GM18511 (cell line): Measurements from ENCODE around the gene KIF1C.

Experiments
- ATAC-seq: cut with Tn5 transposase; IDR thresholded peaks from one replicate; pipeline ENCODE4 v1.9.1; 2021; ENCODE audit warnings: mild to moderate bottlenecking, moderate library complexity; ENCODE audit not compliant: unreplicated experiment

Gene KIF1C

DNA sequence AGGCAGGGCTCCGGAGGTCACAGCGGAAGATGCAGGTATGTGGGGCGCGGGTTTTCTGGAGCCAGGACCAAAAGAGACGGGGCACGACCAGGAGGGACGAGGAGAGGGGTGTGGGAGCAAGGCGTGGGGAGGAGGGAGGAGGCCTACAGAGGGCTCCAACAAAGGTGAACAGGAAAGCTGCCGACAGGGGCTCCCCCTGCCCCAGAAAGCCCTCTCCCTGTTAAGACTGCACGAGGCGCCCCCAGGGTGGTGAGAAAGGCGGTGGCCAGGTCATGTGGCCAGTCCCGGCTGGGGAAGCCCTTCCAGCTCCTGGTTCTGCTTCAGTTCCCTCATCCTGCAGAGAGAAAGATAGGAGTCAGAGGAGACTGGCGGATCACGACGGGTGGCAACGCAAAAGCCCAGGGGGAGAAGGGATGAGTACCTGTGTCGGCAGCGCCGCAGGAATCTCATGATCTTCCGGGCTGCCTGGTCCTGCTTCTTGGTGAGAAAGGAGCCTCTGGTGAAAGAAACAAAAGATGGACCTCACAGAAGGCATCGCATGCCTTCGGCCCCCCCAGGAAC lies 29.2 kb upstream of the KIF1C start:
- ATAC-seq: no peak

GRCh38 chr17:4969047-4969550 lies 28.7 kb upstream of the KIF1C start:
- ATAC-seq: no peak

GRCh38 chr17:4969551-4970173 lies 28.1 kb upstream of the KIF1C start:
- ATAC-seq: no peak

- no peak for ATAC-seq
Observed at GRCh38 chr17:4970273-4970672, 27.5 kb upstream of the KIF1C start.

DNA sequence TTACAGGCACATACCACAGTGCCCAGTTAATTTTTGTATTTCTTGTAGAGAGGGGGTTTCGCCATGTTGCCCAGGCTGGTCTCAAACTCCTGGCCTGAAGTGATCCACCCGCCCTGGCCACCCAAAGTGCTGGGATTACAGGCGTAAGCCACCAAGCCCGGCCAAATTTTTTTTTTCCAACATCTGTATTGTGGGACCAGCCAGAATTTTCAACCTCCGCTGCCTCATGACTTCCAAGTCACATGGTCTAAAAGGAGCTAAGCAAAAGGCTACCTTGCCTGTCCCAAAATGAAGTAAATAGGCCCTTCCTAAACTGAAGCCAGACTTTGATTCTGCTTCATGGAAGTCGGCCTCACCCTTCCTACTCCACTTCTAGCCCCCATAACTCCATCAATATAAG lies 25.9 kb upstream of the KIF1C start:
- no peak for ATAC-seq

- no peak for ATAC-seq
Observed at GRCh38 chr17:4972322-4972721, 25.4 kb upstream of the KIF1C start.

GRCh38 chr17:4972752-4973151 lies 25.0 kb upstream of the KIF1C start:
- no peak for ATAC-seq

DNA sequence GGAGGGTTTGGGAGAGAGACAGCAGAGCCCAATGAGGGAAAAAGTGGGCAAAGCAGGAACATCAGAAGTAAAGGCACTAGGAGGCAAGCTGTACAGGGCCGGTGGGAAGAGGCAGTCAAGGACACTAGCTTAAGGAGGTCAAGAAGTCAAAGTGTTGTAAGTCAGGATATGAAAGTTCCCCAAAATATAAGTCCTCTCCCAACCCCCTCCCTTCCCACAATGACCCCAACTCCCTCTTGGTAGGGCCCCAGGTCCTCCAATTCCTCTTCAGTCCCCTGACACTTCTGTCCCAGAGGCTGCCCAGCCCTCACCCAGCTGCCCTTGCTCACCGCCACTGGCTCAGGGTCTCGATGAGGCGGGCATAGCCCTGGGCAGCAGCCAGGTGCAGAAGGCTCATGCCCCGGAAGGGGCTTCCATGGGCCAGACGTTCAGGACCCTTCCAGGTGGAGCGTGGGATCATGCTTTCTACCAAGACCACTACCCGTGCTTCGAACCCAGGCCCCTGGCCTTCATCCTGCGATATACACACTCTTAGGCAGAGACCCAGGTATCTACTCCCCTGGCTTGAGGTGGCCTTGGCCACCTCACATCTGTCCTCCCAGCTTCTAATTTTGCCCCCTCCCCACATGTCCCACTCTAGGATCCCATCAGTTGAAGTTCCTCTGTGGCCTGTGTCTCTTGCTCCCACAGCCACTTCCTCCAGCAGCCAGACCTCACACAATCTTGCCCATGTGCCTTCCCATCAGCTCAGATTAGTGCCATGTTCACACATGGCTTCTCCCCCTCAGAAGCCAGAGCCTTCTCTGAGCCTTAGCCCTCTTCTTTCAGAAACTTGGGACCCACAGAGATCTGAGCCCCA lies 24.3 kb upstream of the KIF1C start:
- ATAC-seq: no peak

DNA sequence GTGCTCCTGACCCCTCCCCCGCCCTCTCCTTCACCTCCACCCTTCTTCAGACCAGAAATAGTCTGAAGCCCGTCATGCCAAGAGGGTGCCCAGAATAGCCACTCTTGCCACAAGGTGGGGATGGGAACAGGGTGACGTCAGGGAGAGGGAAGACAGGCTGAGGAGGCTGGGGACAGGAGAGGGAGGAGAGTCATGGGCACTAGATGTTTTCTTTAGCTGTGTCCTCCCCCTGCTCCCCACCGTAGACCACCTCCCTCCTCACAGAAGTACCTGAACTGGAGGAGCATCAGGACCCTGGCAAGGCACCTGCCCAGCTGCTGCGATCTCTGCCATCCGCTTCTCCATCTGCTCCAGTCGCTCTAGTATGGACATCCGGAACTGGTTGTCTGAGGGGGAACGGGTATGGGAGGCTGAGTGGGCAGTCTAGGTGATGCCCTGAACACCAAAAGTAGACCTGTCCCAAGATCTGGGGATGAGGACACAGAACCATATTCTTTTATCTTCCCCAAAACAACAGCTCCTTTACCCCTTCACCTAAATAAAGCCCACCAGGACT lies 23.6 kb upstream of the KIF1C start:
- ATAC-seq: no peak

- no peak for ATAC-seq
Observed at GRCh38 chr17:4978726-4979125, 19.0 kb upstream of the KIF1C start.

- ATAC-seq: no peak
Observed at GRCh38 chr17:4980644-4981216, 17.0 kb upstream of the KIF1C start.

- no peak for ATAC-seq
Observed at GRCh38 chr17:4982305-4982704, 15.4 kb upstream of the KIF1C start.

- ATAC-seq: no peak
Observed at GRCh38 chr17:4986403-4986802, 11.3 kb upstream of the KIF1C start.

DNA sequence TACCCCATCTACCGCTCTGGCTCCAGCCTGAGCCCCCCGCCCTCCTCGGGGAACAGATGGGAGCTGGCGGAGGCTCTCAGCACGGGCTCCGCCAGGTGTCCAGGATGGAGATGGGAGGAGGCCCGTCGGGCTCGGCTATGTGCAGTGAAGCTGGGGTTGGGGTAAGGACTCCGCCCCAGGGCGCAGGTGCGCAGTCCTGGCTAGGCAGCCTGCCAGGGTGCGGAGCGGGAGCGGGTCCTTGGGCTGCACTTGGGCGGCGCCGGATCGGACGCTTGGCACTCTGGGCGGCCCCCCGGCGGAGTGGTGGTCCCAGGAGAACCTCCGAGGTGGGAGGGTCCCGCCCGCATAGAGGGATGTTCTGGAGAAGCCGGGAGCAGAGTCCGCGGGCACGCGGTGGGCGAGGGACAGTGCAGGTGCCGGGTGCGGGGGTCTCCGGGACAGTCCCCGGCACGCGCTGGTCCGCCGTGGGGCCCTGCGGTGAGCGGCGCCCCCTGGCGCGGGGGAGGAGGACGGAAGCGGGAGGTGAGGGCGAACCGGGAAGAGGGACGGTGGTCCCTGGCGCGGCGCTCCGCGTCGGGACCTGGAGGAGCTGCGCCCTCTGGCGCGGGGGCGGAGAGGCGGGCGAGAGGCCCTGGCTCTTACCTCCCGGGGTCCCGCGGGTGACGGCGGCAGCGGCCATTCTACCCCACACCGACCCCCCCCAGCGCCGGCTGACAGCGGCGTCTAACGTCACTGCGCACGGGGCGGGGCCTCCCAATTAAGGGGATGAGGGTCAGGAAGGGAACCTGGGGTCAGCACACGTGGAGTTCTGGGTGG lies 10.6 kb upstream of the KIF1C start, which contains the start of gene CAMTA2:
CAMTA2 (minus strand) TSS at position 725 of the 816 bp plus-strand sequence. CDS start 1,453 bp downstream, outside the sequence.
- ATAC-seq: peak; percentile 79

- peak; percentile 10 for ATAC-seq
Observed at GRCh38 chr17:4987767-4988567, 9.8 kb upstream of the KIF1C start.

- ATAC-seq: no peak
Observed at GRCh38 chr17:4994081-4994595, 3.6 kb upstream of the KIF1C start.

DNA sequence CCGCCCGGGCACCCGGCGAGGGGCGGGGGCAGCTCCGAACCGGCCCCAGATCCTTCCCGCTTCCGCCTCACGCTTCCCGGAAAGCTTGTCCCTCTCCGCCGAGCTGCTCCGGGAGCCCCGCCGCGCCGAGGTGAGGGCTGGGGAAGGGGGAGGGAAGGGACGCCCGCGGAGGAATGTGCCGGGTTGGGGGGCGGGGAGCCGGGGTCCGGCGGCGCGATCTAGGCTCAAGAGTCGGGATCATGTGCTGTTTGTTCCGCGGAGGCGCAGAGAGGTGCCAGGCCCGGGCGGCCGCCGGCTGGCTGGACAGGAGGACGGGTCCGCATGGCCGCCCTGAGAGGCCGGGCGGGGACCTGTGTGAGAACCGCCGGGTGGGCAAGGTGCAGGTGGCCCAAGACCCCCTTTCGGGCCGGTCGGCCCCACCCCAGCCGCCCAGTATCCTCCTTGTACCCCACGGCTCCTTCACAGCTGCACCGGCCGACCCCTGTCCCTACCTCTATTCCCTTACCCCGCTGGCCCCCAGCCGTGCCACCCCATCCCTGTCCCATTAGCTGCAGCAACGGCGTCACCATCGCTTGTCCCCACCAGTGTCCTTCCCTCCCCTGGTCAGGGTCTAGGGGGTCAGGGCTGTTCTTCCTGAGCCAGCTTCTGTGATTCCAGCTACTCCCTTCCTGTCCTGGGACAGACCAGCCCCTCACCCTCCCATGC lies 429 bp downstream of the KIF1C start:
- ATAC-seq: peak; percentile 23

DNA sequence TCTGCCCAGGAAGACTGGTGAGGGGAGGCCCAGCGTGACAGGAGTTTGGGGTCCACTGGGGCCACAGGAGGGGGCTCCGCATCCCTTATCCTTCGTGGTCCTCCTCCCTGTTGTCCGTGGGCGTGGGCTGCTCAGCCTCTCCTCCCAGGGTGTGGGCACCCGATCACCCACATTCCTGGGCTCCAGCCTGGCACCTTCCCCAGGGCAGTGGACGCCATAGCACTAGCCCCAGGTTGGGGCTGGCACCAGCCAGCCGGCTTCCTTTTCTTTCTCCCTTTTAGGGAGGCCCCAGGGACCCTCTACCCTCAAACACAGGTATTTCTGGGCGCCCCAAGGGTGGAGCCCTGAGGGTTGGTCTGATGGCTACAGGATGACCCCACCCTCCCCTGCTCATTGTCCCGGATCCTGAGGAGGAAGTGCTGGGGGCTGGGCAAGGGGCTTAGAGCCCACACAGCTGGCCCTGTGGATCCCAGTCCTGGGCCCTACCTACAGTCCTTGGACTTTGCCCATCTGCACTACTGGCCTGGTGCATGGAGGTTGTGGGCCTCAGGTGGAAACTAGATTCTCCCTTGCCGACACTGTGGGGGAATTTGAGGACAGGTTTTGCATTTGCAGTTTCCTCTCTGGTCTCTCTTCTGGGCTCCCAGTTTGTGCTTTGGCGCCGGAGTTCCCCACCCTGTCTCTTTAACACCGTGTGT lies 1.1 kb downstream of the KIF1C start:
- ATAC-seq: no peak
